WTC11 (cell line): ENCODE results near the gene CREB3L1.

Source experiments
- CREM ChIP-seq: sonication (generic); formaldehyde crosslinking; IDR thresholded peaks from 2 replicates; pipeline ENCODE4 v1.8.1; 2022; ENCODE audit warnings: mild to moderate bottlenecking, missing genetic modification reagents, moderate library complexity
- CTCF ChIP-seq: fragments of 200-600 bp; IDR thresholded peaks from 2 replicates; pipeline ENCODE4 v1.8.0; 2022; ENCODE audit warnings: antibody characterized with exemption
- E2F4 ChIP-seq: sonication (generic); formaldehyde crosslinking; IDR thresholded peaks from 2 replicates; pipeline ENCODE4 v1.8.1; 2022; ENCODE audit warnings: low read depth, mild to moderate bottlenecking, moderate library complexity, missing genetic modification reagents, borderline replicate concordance

GRCh38 chr11:46290011-46290410 lies 12.5 kb downstream of the CREB3L1 start:
- TF ChIP-seq E2F4 (CRISPR knock-in tag) (no peak), CTCF (no peak), CREM (no peak)
